ENCODE measurements around the gene GOLGA3. TPM values are rescaled to one million over a fixed set of nuclear protein-coding genes. Genes with fewer than 3 reads are reported as not detected.

GOLGA3 gene
- total and polyA plus RNA-seq, 9 of the 15 experiments (the other 6 are each of a cell fraction or from before 2014, with no cell fraction given), result 1.9 to 48.1 (median 18.4) TPM

DNA sequence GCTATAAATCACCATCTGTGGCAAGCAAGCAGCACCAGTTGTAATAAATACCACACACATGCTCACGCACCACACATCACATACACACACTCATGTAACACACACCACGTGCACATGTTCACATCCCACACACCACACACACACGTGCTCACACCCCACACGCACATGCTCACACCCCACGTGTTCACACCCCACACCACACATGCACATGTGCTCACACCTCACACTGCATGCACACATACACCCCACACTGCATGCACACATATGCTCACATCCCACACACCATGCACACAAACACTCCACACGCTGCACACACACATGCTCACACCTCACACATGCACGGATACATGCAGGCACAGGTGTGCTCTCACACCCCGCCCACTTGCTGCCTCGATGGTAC lies 44.1 kb downstream of the GOLGA3 start:
- CTCF ChIA-PET (ENCODE audit: low intra/inter-chr PET ratio), result no interaction called here
- no peak for ATAC-seq
- no peaks in the 10 kb centered on the region for H3K9me3 ChIP-seq (replicated peaks; ENCODE audit: control insufficient read depth, insufficient read depth, low read depth, low read length)
- H3K9ac ChIP-seq (ENCODE audit: insufficient read depth in 1 of 2, low read depth in 2 of 2, low read length in 2 of 2), result no peak overlapping the region
- no peak overlapping the region for H3K4me2 ChIP-seq (ENCODE audit: insufficient read depth, low read length)
- FAIRE-seq, result no peak
- no peak overlapping the region for H3K4me3 ChIP-seq
- no TSS peak for BruUV-seq (replicated peaks)
- POLR2A ChIA-PET, result no interaction called here
- DNase-seq (ENCODE audit: extremely low read depth in 1 of 4, low spot score in 3 of 4), result no peak
- H3K4me1 ChIP-seq (replicated peaks in 1 of 2; ENCODE audit: control insufficient read depth in 2 of 2, insufficient read depth in 2 of 2, low read length in 2 of 2), result peaks cover 0 to 13% of the 10 kb centered on the region in 2 experiments; a peak in 1 of 5 replicates
- intact Hi-C loops (cut with micrococcal nuclease) (no loop called here), in situ Hi-C loops (cut with MboI) (no loop called here)
- no peak overlapping the region for H2AFZ ChIP-seq (ENCODE audit: low read depth, low read length)
- H3K79me2 ChIP-seq (ENCODE audit: control insufficient read depth, insufficient read depth, low read length), result no peaks in the 10 kb centered on the region; the same call in 2 of the 3 replicates
- no peaks in the 10 kb centered on the region for H4K20me1 ChIP-seq (replicated peaks; ENCODE audit: control insufficient read depth, insufficient read depth, low read length)
- no peak overlapping the region for H3K27ac ChIP-seq (ENCODE audit: extremely low read depth, low read depth, low read length)
- H3K36me3 ChIP-seq (ENCODE audit: control insufficient read depth, insufficient read depth, low read length), result peaks cover 87% of the 10 kb centered on the region; the same call in 2 of the 3 replicates
- no peaks in the 10 kb centered on the region for H3K27me3 ChIP-seq (ENCODE audit: control insufficient read depth in 2 of 2, insufficient read depth in 2 of 2, low read length in 2 of 2)
- no peaks in the 10 kb centered on the region for H3K9me1 ChIP-seq (ENCODE audit: control insufficient read depth, insufficient read depth, low read length)
- no peak for TF ChIP-seq NFYB (IDR thresholded peaks at IDR 0.05; ENCODE audit: extremely low read depth, insufficient read length)
- no peak for TF ChIP-seq ZEB2 (IDR thresholded peaks at IDR 0.05)
- TF ChIP-seq POLR2B (IDR thresholded peaks at IDR 0.05; ENCODE audit: low read depth, partially characterized antibody), result peak; percentile 45
- TF ChIP-seq SUPT5H (IDR thresholded peaks at IDR 0.05), result peak; percentile 49
- TF ChIP-seq POLR2A (conservative IDR thresholded peaks at IDR 0.05), result peak; percentile 51; the same call in 1 of the 2 replicates
- peak; percentile 89; the same call in 1 of the 2 replicates for TF ChIP-seq TARDBP (IDR thresholded peaks at IDR 0.05)
- TF ChIP-seq, protein P1, sequence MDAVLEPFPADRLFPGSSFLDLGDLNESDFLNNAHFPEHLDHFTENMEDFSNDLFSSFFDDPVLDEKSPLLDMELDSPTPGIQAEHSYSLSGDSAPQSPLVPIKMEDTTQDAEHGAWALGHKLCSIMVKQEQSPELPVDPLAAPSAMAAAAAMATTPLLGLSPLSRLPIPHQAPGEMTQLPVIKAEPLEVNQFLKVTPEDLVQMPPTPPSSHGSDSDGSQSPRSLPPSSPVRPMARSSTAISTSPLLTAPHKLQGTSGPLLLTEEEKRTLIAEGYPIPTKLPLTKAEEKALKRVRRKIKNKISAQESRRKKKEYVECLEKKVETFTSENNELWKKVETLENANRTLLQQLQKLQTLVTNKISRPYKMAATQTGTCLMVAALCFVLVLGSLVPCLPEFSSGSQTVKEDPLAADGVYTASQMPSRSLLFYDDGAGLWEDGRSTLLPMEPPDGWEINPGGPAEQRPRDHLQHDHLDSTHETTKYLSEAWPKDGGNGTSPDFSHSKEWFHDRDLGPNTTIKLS (IDR thresholded peaks at IDR 0.05; ENCODE audit: borderline replicate concordance, low read depth), result no peak
- 88% methylated on average over 8 of the region's 9 CpGs for WGBS (ENCODE audit: insufficient coverage, low coverage, missing lambda C conversion rate)
